ENCODE results near the gene PRSS57. TPM values are rescaled to one million over a fixed set of nuclear protein-coding genes. Genes with fewer than 3 reads are reported as not detected.
"Not testable (repeated sequence)": the region's sequence is repeated elsewhere in the genome, so short reads cannot be mapped to it uniquely, and the experiment has no call there.

The PRSS57 gene
- total and polyA plus RNA-seq, 4 donors = not detected

DNA sequence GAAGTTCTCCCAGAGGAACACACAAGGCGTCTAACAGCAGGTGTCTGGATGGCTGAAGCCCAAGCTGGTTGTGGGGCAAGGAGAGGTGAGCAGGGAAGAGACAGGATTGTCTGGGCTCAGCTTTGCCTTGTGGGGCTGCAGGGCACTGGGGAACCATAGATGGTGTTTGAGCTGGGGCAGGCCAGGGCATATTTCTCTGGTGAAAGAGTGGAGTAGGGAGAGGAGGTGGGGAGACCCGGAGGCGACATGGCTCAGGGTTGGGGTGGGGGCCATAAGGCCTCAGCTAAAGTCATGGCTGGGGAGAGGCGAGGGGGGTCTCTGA is 8.0 kb upstream of the PRSS57 start:
- ATAC-seq (ENCODE audit: low FRiP score) (no peak), DNase-seq (no peak)
- Histone ChIP-seq H3K27me3 (ENCODE audit: control insufficient read depth in 1 of 2, insufficient read depth in 2 of 2, low read length in 1 of 2) (peaks cover 0 to 2% of the 10 kb centered on the region in 2 donors), H3K4me1 (ENCODE audit: control insufficient read depth in 1 of 2, insufficient read depth in 2 of 2, low read length in 2 of 2) (no peaks in the 10 kb centered on the region), H3K9me3 (ENCODE audit: control insufficient read depth, low read length) (peaks cover 2% of the 10 kb centered on the region), H3K4me3 (ENCODE audit: low read length in 2 of 2) (no peak overlapping the region), H3K36me3 (ENCODE audit: control insufficient read depth in 1 of 2, insufficient read depth in 2 of 2, low read length in 1 of 2) (no peaks in the 10 kb centered on the region), H3K27ac (ENCODE audit: low read depth in 1 of 2, low read length in 2 of 2) (no peak overlapping the region)
- WGBS, 2 donors = 48 to 50% methylated on average over 4 of the region's 4 CpGs
- intact Hi-C loops (cut with DNase I) = no loop called here

GRCh38 chr19:702847-703246 is 7.6 kb upstream of the PRSS57 start:
- H3K27ac ChIP-seq (ENCODE audit: low read depth in 1 of 2, low read length in 2 of 2); H3K36me3 ChIP-seq (ENCODE audit: control insufficient read depth in 1 of 2, insufficient read depth in 2 of 2, low read length in 1 of 2); H3K9me3 ChIP-seq (ENCODE audit: control insufficient read depth, low read length); intact Hi-C loops (cut with DNase I); ATAC-seq (ENCODE audit: low FRiP score); H3K27me3 ChIP-seq (ENCODE audit: control insufficient read depth in 1 of 2, insufficient read depth in 2 of 2, low read length in 1 of 2); DNase-seq; H3K4me3 ChIP-seq (ENCODE audit: low read length in 2 of 2); H3K4me1 ChIP-seq (ENCODE audit: control insufficient read depth in 1 of 2, insufficient read depth in 2 of 2, low read length in 2 of 2): not testable (repeated sequence)
- WGBS, 2 donors = 82 to 84% methylated on average over 6 of the region's 6 CpGs

DNA sequence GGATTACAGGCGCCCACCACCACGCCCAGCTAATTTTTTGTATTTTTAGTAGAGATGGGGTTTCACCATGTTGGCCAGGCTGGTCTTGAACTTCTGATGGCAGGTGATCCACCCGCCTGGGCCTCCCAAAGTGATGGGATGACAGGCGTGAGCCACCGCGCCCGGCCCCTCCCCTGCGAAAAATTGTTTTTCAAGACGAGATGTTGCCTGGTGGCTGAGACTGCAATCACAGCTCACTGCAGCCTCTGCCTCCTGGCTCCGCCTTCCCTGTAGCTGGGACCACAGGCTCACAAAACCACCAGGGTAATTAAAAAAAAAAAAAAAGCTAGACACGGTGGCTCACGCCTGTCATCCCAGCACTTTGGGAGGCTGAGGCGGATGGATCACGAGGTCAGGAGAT is 4.6 kb upstream of the PRSS57 start:
- 72 to 78% methylated on average over 13 to 14 of the region's 14 CpGs for WGBS, 2 donors
- not testable (repeated sequence) for DNase-seq; H3K9me3 ChIP-seq (ENCODE audit: control insufficient read depth, low read length)

GRCh38 chr19:698529-698928 is 3.3 kb upstream of the PRSS57 start:
- DNase-seq; H3K27me3 ChIP-seq (ENCODE audit: control insufficient read depth in 1 of 2, insufficient read depth in 2 of 2, low read length in 1 of 2); H3K4me1 ChIP-seq (ENCODE audit: control insufficient read depth in 1 of 2, insufficient read depth in 2 of 2, low read length in 2 of 2); H3K9me3 ChIP-seq (ENCODE audit: control insufficient read depth, low read length); ATAC-seq (ENCODE audit: low FRiP score); H3K36me3 ChIP-seq (ENCODE audit: control insufficient read depth in 1 of 2, insufficient read depth in 2 of 2, low read length in 1 of 2); H3K4me3 ChIP-seq (ENCODE audit: low read length in 2 of 2); intact Hi-C loops (cut with DNase I); H3K27ac ChIP-seq (ENCODE audit: low read depth in 1 of 2, low read length in 2 of 2): not testable (repeated sequence)
- 91 to 94% methylated on average over 15 of the region's 15 CpGs for WGBS, 2 donors

More for the DNA sequence above, 4.6 kb upstream of the PRSS57 start:
- H3K27ac ChIP-seq (ENCODE audit: low read depth in 1 of 2, low read length in 2 of 2); H3K4me1 ChIP-seq (ENCODE audit: control insufficient read depth in 1 of 2, insufficient read depth in 2 of 2, low read length in 2 of 2); H3K36me3 ChIP-seq (ENCODE audit: control insufficient read depth in 1 of 2, insufficient read depth in 2 of 2, low read length in 1 of 2); H3K4me3 ChIP-seq (ENCODE audit: low read length in 2 of 2); H3K27me3 ChIP-seq (ENCODE audit: control insufficient read depth in 1 of 2, insufficient read depth in 2 of 2, low read length in 1 of 2); ATAC-seq (ENCODE audit: low FRiP score); intact Hi-C loops (cut with DNase I): not testable (repeated sequence)

- Histone ChIP-seq H3K27ac (ENCODE audit: low read depth in 1 of 2, low read length in 2 of 2) (no peak overlapping the region), H3K4me3 (ENCODE audit: low read length in 2 of 2) (no peak overlapping the region), H3K36me3 (ENCODE audit: control insufficient read depth in 1 of 2, insufficient read depth in 2 of 2, low read length in 1 of 2) (no peaks in the 10 kb centered on the region), H3K4me1 (ENCODE audit: control insufficient read depth in 1 of 2, insufficient read depth in 2 of 2, low read length in 2 of 2) (no peaks in the 10 kb centered on the region), H3K27me3 (ENCODE audit: control insufficient read depth in 1 of 2, insufficient read depth in 2 of 2, low read length in 1 of 2) (no peaks in the 10 kb centered on the region), H3K9me3 (ENCODE audit: control insufficient read depth, low read length) (no peaks in the 10 kb centered on the region)
- ATAC-seq (ENCODE audit: low FRiP score) (no peak), DNase-seq (no peak)
- 44 to 49% methylated on average over 40 to 41 of the region's 41 CpGs for WGBS, 2 donors
- intact Hi-C loops (cut with DNase I) = no loop called here
Observed at GRCh38 chr19:694481-695351, 536 bp downstream of the PRSS57 start.

GRCh38 chr19:690203-690602 is 5.0 kb downstream of the PRSS57 start:
- WGBS, 2 donors = 70 to 80% methylated on average over 17 to 18 of the region's 18 CpGs
- Histone ChIP-seq H3K27ac (ENCODE audit: low read depth in 1 of 2, low read length in 2 of 2) (no peak overlapping the region), H3K4me3 (ENCODE audit: low read length in 2 of 2) (no peak overlapping the region), H3K36me3 (ENCODE audit: control insufficient read depth in 1 of 2, insufficient read depth in 2 of 2, low read length in 1 of 2) (no peaks in the 10 kb centered on the region), H3K4me1 (ENCODE audit: control insufficient read depth in 1 of 2, insufficient read depth in 2 of 2, low read length in 2 of 2) (no peaks in the 10 kb centered on the region), H3K27me3 (ENCODE audit: control insufficient read depth in 1 of 2, insufficient read depth in 2 of 2, low read length in 1 of 2) (no peaks in the 10 kb centered on the region), H3K9me3 (ENCODE audit: control insufficient read depth, low read length) (no peaks in the 10 kb centered on the region)
- ATAC-seq (ENCODE audit: low FRiP score) (no peak), DNase-seq (no peak)
- intact Hi-C loops (cut with DNase I) = no loop called here

- no peak for DNase-seq
- intact Hi-C loops (cut with DNase I) = no loop called here
- Histone ChIP-seq H3K4me1 (ENCODE audit: control insufficient read depth in 1 of 2, insufficient read depth in 2 of 2, low read length in 2 of 2) (no peaks in the 10 kb centered on the region), H3K9me3 (ENCODE audit: control insufficient read depth, low read length) (no peaks in the 10 kb centered on the region), H3K4me3 (ENCODE audit: low read length in 2 of 2) (no peak overlapping the region), H3K27ac (ENCODE audit: low read depth in 1 of 2, low read length in 2 of 2) (no peak overlapping the region), H3K36me3 (ENCODE audit: control insufficient read depth in 1 of 2, insufficient read depth in 2 of 2, low read length in 1 of 2) (no peaks in the 10 kb centered on the region), H3K27me3 (ENCODE audit: control insufficient read depth in 1 of 2, insufficient read depth in 2 of 2, low read length in 1 of 2) (no peaks in the 10 kb centered on the region)
- WGBS, 2 donors = 89 to 90% methylated on average over 17 of the region's 17 CpGs
- peak; percentile 42 for ATAC-seq (ENCODE audit: low FRiP score)
Observed at GRCh38 chr19:688992-689391, 6.3 kb downstream of the PRSS57 start.

GRCh38 chr19:688214-688613 is 7.0 kb downstream of the PRSS57 start:
- intact Hi-C loops (cut with DNase I) = no loop called here

GRCh38 chr19:687569-688166 is 7.6 kb downstream of the PRSS57 start:
- Histone ChIP-seq H3K27me3 (ENCODE audit: control insufficient read depth in 1 of 2, insufficient read depth in 2 of 2, low read length in 1 of 2) (no peaks in the 10 kb centered on the region), H3K36me3 (ENCODE audit: control insufficient read depth in 1 of 2, insufficient read depth in 2 of 2, low read length in 1 of 2) (no peaks in the 10 kb centered on the region), H3K27ac (ENCODE audit: low read depth in 1 of 2, low read length in 2 of 2) (no peak overlapping the region), H3K4me1 (ENCODE audit: control insufficient read depth in 1 of 2, insufficient read depth in 2 of 2, low read length in 2 of 2) (no peaks in the 10 kb centered on the region), H3K9me3 (ENCODE audit: control insufficient read depth, low read length) (no peaks in the 10 kb centered on the region), H3K4me3 (ENCODE audit: low read length in 2 of 2) (no peak overlapping the region)
- DNase-seq = no peak
- intact Hi-C loops (cut with DNase I) = no loop called here
- ATAC-seq (ENCODE audit: low FRiP score) = no peak
- 85 to 86% methylated on average over 11 of the region's 11 CpGs for WGBS, 2 donors

More at GRCh38 chr19:688214-688613, 7.0 kb downstream of the PRSS57 start:
- DNase-seq (no peak), ATAC-seq (ENCODE audit: low FRiP score) (no peak)
- H3K27ac ChIP-seq (ENCODE audit: low read depth in 1 of 2, low read length in 2 of 2) = no peak overlapping the region
- no peaks in the 10 kb centered on the region for H3K9me3 ChIP-seq (ENCODE audit: control insufficient read depth, low read length)
- no peaks in the 10 kb centered on the region for H3K4me1 ChIP-seq (ENCODE audit: control insufficient read depth in 1 of 2, insufficient read depth in 2 of 2, low read length in 2 of 2)
- H3K36me3 ChIP-seq (ENCODE audit: control insufficient read depth in 1 of 2, insufficient read depth in 2 of 2, low read length in 1 of 2) = no peaks in the 10 kb centered on the region
- H3K4me3 ChIP-seq (ENCODE audit: low read length in 2 of 2) = no peak overlapping the region
- H3K27me3 ChIP-seq (ENCODE audit: control insufficient read depth in 1 of 2, insufficient read depth in 2 of 2, low read length in 1 of 2) = no peaks in the 10 kb centered on the region
- 67 to 71% methylated on average over 15 of the region's 15 CpGs for WGBS, 2 donors
